ENCODE data around the gene PSAT1.

DNA sequence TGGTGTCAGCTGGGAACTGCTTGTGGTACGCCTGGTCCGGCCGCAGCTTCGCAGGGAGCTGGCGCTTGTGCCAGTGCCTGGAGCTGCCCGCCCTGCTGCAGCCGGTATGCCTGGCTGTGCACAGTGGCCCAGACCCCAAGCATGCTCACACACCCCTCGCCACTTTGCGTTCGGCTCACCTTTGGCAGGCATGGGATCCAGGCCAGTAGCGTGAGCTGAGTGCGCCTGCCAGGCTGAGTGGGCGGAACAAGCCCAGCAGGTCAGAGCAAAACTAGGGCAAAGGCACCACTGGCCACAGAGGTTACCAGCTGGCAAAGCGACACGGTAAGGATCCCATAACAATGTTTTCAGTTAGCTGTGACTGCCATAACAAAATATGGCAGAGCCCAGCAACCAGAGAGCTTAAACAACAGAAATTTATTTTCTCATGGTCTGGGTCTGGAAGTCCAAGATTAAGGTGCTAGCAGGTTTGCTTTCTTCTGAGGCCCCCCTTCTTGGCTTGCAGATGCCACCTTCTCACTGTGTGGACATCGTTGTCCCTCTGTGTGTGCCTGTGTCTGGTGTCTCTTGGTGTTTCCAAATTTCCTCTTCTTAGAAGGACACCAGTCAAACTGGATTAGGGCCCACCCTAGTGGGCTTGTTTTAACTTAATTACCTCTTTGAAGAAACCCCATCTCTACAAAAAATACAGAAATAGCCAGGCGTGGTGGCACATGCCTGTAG is 61.6 kb downstream of the PSAT1 start:
- TF ChIP-seq, protein P1, sequence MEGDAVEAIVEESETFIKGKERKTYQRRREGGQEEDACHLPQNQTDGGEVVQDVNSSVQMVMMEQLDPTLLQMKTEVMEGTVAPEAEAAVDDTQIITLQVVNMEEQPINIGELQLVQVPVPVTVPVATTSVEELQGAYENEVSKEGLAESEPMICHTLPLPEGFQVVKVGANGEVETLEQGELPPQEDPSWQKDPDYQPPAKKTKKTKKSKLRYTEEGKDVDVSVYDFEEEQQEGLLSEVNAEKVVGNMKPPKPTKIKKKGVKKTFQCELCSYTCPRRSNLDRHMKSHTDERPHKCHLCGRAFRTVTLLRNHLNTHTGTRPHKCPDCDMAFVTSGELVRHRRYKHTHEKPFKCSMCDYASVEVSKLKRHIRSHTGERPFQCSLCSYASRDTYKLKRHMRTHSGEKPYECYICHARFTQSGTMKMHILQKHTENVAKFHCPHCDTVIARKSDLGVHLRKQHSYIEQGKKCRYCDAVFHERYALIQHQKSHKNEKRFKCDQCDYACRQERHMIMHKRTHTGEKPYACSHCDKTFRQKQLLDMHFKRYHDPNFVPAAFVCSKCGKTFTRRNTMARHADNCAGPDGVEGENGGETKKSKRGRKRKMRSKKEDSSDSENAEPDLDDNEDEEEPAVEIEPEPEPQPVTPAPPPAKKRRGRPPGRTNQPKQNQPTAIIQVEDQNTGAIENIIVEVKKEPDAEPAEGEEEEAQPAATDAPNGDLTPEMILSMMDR (conservative IDR thresholded peaks at IDR 0.05): no peak
- no peak for TF ChIP-seq EZH2 (IDR thresholded peaks at IDR 0.05; ENCODE audit: low read depth)

Measured in PC-9 (cell line).